A204.1 (cell line): Measurements from ENCODE around the gene FGD6.
"Not testable (repeated sequence)": the region's sequence is repeated elsewhere in the genome, so short reads cannot be mapped to it uniquely, and the experiment has no call there.

Experiments used
- FAIRE-seq: peaks from 2 replicates; lab custom pipeline; 2012; peaks lifted over from hg19 to GRCh38; lab: Jason Lieb, UNC

Gene FGD6

GRCh38 chr12:95234187-95234586 is 16.9 kb upstream of the FGD6 start:
- not testable (repeated sequence) for FAIRE-seq

GRCh38 chr12:95231190-95231589 is 13.9 kb upstream of the FGD6 start:
- FAIRE-seq, result no peak

GRCh38 chr12:95230313-95230712 is 13.0 kb upstream of the FGD6 start:
- no peak for FAIRE-seq

- FAIRE-seq, result no peak
Observed at GRCh38 chr12:95229636-95230035, 12.4 kb upstream of the FGD6 start.

- FAIRE-seq, result no peak
Observed at GRCh38 chr12:95228617-95229016, 11.3 kb upstream of the FGD6 start.

GRCh38 chr12:95227818-95228356 is 10.6 kb upstream of the FGD6 start:
- no peak for FAIRE-seq

GRCh38 chr12:95225645-95226212 is 8.5 kb upstream of the FGD6 start:
- FAIRE-seq, result no peak

GRCh38 chr12:95224202-95225170 is 7.2 kb upstream of the FGD6 start:
- FAIRE-seq, result no peak

- no peak for FAIRE-seq
Observed at GRCh38 chr12:95220726-95221125, 3.5 kb upstream of the FGD6 start.

GRCh38 chr12:95220190-95220589 is 2.9 kb upstream of the FGD6 start:
- no peak for FAIRE-seq

GRCh38 chr12:95218150-95219133 is 1.2 kb upstream of the FGD6 start:
- FAIRE-seq, result no peak

- no peak for FAIRE-seq
Observed at GRCh38 chr12:95216711-95217376, 423 bp downstream of the FGD6 start.

- peak; percentile 32 for FAIRE-seq
Observed at GRCh38 chr12:95215949-95216348, 1.3 kb downstream of the FGD6 start.

GRCh38 chr12:95214466-95214865 is 2.8 kb downstream of the FGD6 start:
- no peak for FAIRE-seq

- no peak for FAIRE-seq
Observed at GRCh38 chr12:95213928-95214327, 3.3 kb downstream of the FGD6 start.

- no peak for FAIRE-seq
Observed at GRCh38 chr12:95213119-95213518, 4.1 kb downstream of the FGD6 start.

GRCh38 chr12:95212586-95212985 is 4.7 kb downstream of the FGD6 start:
- no peak for FAIRE-seq

GRCh38 chr12:95208678-95209077 is 8.6 kb downstream of the FGD6 start:
- no peak for FAIRE-seq

- FAIRE-seq, result no peak
Observed at GRCh38 chr12:95207407-95207806, 9.9 kb downstream of the FGD6 start.

GRCh38 chr12:95206916-95207315 is 10.4 kb downstream of the FGD6 start:
- FAIRE-seq, result no peak

- FAIRE-seq, result no peak
Observed at GRCh38 chr12:95205685-95206084, 11.6 kb downstream of the FGD6 start.
